ENCODE results near the gene DHRS9.
A peak's percentile ranks its signal among the peaks of the same experiment; 100 is the strongest.
"Not testable (repeated sequence)": the region's sequence is repeated elsewhere in the genome, so short reads cannot be mapped to it uniquely, and the experiment has no call there.

Gene DHRS9

DNA sequence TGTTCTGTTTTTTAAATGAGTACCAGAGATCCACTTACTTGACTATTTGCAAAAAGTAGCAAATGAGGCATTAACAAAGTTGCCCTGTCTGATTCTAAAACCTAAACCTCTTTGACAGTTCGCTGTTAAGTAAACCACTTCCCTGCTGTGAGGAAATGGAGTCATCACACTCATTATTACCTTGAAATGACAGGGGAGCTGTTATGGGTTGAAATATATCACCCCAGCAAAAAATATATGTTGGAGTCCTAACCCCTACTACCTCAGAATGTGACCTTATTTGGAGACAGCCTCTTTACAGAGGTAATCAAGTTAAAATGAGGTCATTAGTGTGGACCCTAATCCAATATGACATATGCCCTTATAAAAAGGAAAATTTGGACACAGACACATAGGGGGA, 36.1 kb downstream of the DHRS9 start:
- no peak for DNase-seq

DNA sequence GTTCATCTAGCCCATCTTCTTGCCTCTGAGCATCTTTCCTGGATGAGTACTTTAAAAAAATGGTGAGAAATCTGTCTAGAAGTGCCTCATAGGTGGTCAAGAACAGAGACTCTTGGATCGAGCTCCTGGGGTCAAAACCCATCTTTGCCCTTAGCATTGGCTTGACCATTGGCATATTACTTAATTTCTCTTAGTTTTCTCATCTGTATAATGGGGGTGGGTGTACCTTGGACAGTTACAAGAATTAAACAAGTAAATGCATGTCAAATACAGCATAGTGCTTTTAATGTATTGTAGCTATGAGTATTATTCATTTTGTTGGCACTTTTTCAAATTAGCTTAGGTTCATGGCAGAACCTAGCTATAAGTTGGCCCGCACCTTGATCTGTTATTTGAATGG, 36.8 kb downstream of the DHRS9 start:
- DNase-seq = no peak

DNA sequence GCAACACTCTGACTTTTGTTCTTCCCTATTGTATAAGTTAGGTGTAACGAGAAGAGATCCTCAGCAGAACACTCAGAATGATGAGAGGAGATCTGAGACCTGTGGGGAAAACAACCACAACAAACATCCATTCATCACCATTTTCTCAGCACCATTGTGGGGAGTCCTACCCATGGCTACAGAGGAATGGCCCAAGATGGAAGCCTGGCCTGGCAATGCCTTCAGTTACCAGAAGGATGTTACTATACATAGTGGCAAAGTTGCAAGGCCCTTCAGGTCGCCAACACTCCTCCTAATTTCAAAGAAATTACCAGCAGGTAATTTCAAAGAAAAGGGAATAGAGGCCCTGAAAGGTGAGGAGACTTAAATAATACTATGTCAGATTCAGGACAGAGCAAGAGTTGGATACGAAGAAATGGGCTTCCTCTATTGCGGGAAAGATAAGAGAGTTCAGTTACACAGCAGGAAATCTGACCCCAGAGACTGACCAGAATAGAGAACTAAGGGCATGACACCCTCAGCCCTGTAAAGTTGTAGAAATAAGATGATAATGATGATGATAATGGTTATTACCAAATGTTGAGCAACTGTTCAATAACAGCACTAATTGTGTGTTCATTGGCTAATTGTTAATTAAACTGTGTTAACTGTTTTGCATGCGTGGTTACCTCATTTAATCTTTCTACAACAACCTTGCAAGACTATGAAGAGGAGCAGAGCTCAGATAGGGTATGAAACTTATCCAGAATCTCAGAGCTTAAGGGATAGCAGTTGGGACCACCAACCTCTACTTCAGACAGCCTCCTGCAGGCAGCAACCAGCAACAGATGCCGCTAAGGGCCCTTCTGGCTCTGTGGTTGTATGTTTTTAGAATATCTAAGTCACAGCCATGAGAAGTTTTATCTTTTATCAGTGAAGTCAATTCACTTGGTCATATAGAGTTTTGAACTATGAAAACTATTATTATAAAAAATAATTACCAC, 37.5 kb downstream of the DHRS9 start:
- DNase-seq = no peak

DNA sequence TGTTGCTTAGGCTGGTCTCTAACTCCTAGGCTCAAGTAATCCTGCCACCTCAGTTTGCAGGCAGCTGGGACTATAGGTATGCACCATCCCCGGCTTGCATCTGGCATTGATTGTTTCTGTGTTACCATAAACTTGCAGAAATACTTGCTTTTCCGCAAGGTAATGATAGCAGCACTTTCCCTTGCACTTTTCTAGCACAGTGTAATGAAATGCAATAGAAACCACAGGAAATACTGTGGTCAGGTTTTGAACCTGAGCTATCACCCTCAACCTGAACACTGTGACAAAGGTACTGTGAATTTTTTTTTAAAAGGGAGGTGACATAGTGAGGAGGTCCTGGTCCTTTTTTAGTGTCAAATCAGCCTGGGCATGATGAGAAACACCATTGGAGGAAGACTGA, 38.3 kb downstream of the DHRS9 start:
- DNase-seq = no peak

DNA sequence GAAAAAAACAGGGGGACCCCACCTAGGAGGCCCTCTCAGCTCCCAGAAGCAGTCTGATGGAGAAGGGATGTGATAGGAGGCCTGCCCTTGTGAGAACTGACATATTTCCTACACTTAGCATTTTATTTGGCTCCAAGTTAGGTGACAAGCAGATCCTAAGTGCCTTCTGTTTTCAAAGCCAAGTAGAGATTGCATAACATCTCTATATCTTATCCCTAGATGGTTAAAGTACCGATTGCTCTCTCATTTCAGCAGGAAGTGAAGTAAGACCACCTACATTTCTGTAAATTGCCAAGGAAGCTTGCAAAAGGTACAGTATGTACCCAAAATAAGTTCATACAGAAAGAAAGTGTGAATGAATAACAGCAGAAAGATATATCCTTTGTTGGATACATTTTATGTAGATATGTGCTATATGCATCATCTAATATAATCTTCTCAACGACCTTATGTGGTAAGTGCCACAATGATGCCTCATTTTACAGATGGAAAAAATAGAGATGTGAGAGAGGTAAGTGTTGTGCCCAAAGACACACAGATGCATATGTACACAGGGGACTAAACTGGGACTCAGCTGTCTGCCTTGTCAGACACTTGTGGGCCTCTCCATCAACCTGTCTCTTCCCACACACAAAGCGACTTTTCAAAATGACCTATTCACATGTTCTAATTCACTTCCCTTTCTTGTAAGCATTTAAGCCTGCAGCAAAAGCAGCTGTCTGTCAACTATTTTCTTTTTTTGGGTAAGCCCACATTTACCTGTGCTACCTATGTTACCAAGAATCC, 38.9 kb downstream of the DHRS9 start:
- no peak for DNase-seq

DNA sequence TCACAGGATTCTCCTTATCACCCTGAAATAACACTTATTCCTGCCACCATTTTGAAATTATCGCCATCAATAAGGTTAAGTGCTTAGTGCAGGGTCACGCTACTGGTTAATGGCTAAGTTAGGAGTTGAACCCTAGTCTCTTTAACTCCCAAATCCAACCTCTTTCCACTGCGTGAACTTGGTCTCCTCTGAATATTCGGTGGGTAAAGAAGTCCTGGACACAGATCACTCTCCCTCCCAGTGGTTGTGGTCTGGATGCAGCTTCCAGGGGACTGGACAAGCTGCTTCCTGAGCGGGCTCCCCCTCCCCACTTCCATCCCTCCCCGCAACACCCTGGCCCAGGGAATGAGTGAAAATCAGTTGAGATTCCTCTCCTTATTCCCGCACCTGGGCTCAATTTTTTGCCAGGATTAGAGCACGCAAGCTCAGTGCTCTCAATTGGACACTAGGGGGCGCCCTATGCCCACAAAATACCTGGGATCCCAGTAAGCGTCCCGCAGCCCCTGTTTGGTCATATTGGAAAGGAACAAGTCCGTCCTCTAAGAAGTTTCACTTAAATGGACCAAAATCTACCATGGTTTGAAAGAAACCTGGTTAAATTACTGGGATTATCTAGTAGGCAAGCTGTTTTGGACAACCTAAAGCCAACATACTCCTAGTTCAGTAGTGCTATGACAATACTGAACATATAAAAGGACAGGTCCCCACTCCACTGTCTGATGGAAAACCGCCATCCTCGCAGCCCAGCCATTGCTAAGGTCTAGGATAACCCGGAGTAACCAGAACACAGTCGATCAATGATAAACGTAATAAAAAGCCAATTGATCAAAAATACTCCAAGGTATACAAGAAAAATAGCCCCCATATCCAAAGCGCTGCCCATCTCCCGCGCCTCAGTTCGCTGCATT, 40.4 kb downstream of the DHRS9 start:
- peak; percentile 82 for DNase-seq

DNA sequence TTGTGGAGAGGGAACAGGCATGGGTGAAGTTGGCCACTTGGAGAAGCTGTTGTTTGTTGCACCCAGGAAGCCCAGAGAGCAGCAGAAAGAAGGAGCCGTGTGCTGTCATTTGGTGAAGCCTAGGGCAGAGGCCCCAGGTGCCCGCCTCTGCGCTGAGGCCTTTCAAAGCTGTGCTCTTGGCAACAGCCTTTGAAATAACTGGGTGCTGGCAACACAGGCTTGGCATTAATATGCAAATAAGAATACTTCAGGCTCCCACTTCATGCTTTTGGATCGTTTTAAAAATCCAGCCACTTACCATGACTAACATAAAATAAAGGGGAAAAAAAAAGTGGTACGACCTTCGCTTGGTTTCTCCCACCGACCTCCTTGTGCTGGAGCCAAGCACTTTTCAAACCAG, 41.1 kb downstream of the DHRS9 start:
- no peak for DNase-seq

DNA sequence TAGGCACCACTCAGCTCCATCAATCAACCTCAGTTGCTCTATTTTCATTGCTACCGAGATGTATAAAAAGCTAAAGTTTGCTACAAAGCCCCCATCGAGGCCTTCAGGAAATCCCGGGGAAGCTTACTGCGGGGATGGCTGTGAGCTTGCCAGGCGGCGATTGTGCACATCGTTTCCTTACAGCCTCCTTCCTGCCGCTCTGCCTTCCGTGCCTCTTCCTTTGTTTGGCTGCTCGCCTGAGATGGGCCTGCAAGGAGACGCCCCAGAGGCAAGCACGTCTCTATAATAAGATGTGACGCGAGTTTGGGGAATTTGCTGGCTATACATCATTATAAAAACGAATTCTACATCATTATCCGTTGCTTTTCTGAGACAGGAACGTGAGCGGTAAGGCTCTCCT, 41.6 kb downstream of the DHRS9 start:
- DNase-seq = no peak

- DNase-seq = no peak
Observed at GRCh38 chr2:169112841-169113240, 43.5 kb downstream of the DHRS9 start.

GRCh38 chr2:169114056-169114455, 44.7 kb downstream of the DHRS9 start:
- DNase-seq = no peak

- no peak for DNase-seq
Observed at GRCh38 chr2:169116327-169116726, 47.0 kb downstream of the DHRS9 start.

DNA sequence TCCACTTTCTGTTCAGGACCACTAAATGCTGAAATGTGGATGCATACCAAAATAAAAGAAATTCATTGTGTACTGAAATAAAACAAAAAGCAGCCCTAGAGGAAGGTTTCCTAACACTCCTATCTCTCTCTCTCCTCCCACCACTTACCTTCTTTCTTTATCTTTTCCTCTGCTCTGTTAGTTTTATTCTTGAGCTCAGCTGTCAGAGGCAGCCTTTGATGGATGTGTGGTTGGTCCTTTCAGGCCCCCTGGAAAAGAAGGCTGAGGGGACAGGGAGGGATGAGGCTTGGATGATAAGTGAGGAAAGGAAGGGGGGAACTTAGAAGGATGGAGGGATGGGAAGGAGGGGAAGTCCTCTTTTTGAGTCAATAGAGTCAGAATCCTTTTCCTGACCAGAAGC, 47.6 kb downstream of the DHRS9 start:
- DNase-seq = no peak

DNA sequence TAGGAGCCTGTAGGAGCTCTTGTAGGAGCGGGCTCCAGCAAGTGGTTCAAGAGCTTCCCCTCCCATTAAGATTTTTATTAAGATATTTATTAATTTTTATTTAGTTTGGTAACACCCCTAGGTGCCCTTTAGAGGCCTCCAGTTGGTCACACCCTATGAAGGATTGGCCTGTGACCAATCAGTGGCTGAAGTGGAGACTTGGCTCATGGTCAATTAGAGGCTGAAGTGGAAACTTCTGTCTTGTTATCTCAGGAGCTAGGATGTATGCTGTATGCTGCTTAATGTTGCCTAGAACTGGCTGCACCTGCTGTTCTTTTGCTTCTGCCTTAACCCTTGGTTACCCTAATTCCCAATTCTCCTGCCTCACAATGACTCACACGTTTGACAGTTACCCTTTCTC, 48.7 kb downstream of the DHRS9 start:
- no peak for DNase-seq

DNA sequence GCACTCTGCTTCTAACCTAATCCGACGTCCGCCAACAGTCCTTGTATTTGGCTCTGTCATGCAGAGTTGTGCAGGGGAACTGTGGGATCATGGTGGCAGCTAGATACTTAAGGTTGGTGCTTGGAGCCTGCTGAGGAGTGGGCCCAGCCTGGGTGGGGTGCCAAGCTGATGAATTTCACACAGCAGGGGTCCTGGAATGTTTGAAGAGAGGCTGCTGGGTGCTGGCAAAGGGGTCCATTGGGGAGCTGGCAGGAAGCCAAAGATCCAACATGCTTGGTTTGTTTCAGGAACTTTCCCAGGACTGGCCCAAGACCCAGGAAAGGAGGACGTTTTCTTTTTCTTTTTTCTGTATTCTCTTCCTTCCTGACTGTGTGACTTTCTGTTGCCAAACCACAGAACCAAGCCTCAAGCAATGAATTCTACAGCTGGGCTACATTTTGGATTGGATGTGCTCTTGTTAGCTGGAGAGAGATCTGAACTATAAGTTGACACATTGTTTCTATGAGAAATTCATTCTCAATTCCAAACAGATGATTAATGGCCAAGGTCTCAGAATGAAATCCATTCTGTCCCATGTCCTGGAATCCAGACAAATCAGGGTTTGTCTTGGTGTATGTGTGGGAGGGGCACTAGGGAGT, 49.9 kb downstream of the DHRS9 start:
- DNase-seq = no peak

DNA sequence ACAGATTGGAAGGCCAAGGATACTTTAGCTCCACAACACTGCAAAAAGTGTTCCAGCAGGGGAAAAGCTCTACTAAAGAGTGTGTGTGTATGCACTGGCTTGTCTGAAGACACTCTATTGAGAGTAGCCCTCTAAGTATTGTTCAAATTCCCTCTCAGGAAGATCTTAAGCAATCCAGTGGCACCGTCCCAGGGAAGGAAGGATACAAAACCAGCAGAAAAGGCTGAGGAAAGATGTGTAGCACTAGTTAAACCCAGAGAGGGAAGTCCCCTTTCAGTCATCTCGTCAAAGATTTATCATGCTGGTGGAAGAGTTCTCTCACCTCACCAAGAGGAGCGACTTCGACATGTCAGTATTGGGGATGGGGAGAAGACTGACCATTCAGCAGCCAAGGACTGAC, 50.5 kb downstream of the DHRS9 start:
- no peak for DNase-seq

GRCh38 chr2:169129703-169130243, 60.4 kb downstream of the DHRS9 start:
- no peak for DNase-seq

- no peak for DNase-seq
Observed at GRCh38 chr2:169131587-169132512, 62.5 kb downstream of the DHRS9 start.

DNA sequence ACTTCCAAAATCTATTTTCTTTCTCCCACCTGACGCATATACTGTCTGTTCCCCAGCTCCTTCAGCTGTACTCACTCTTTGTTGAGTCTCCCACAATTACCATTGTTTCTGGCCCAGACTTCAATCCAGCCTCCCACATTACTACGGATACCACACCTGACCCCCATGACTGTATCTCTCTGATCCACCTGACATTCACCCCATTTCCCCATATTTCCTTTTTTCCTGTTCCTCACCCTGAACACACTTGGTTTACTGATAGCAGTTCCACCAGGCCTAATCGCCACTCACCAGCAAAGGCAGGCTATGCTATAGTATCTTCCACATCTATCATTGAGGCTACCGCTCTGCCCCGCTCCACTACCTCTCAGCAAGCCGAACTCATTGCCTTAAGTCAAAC, 64.9 kb downstream of the DHRS9 start:
- not testable (repeated sequence) for DNase-seq

DNA sequence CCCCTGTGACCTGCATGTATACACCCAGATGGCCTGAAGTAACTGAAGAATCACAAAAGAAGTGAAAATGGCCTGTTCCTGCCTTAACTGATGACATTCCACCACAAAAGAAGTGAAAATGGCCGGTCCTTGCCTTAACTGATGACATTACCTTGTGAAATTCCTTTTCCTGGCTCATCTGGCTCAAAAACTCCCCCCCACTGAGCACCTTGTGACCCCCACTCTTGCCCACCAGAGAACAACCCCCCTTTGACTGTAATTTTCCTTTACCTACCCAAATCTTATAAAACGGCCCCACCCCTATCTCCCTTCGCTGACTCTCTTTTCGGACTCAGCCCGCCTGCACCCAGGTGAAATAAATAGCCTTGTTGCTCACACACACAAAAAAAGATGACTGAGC, 67.1 kb downstream of the DHRS9 start:
- not testable (repeated sequence) for DNase-seq

GRCh38 chr2:169136885-169137534, 67.6 kb downstream of the DHRS9 start:
- DNase-seq = no peak

All from activated CD4-positive, alpha-beta T cell treated with anti-CD3 and anti-CD28 coated beads for 48 hours (primary cell).